SU-DHL-6 (cell line): ENCODE measurements around the gene PLXNC1.

Experiments
- H2AFZ ChIP-seq: fragments of 200-600 bp; sonication (generic); 2 replicates; pipeline ENCODE4 v1.6.1; 2014; ENCODE audit warnings: low read depth, mild to moderate bottlenecking, moderate library complexity, mixed read lengths, antibody characterized with exemption, low read length; ENCODE audit not compliant: severe bottlenecking
- H3F3A ChIP-seq: fragments of 200-600 bp; shearing (Covaris generic); 2 replicates; pipeline ENCODE4 v1.6.0; 2016; ENCODE audit warnings: antibody characterized with exemption, mild to moderate bottlenecking; ENCODE audit not compliant: insufficient read depth
- H3K27ac ChIP-seq: fragments of 200-600 bp; sonication (generic); 2 replicates; pipeline ENCODE4 v1.5.1; 2016; ENCODE audit warnings: low read depth, mild to moderate bottlenecking, low read length, moderate library complexity, mixed read lengths
- H3K27me3 ChIP-seq: fragments of 200-600 bp; sonication (generic), shearing (Covaris generic); 2 replicates; pipeline ENCODE4 v1.6.0; 2014; ENCODE audit warnings: mild to moderate bottlenecking, low read length
- H3K36me3 ChIP-seq: fragments of 200-600 bp; sonication (generic); 2 replicates; pipeline ENCODE4 v1.6.1; 2014; ENCODE audit warnings: mild to moderate bottlenecking, low read length, mixed read lengths
- H3K4me2 ChIP-seq: fragments of 300-600, 200-600 bp; shearing (Covaris generic), sonication (generic); 2 replicates; pipeline ENCODE4 v1.6.0; 2014; ENCODE audit warnings: low read length, low read depth, mild to moderate bottlenecking; ENCODE audit not compliant: poor library complexity, severe bottlenecking
- H3K4me3 ChIP-seq: fragments of 200-600 bp; sonication (generic); 2 replicates; pipeline ENCODE4 v1.5.1; 2014; ENCODE audit warnings: antibody characterized with exemption, low read length, mild to moderate bottlenecking, mixed read lengths; ENCODE audit not compliant: insufficient read depth, poor library complexity, severe bottlenecking
- H3K79me2 ChIP-seq: fragments of 200-600 bp; sonication (generic); 2 replicates; pipeline ENCODE4 v1.6.1; 2014; ENCODE audit warnings: mild to moderate bottlenecking, low read length, moderate library complexity; ENCODE audit not compliant: insufficient read depth
- H3K9ac ChIP-seq: fragments of 200-600 bp; sonication (generic); 2 replicates; pipeline ENCODE4 v1.7.0; 2014; ENCODE audit warnings: mild to moderate bottlenecking, low read length
- H3K9me2 ChIP-seq: fragments of 200-600 bp; sonication (generic); replicated peaks from 2 replicates; pipeline ENCODE4 v1.6.1; 2014; ENCODE audit warnings: low read length; ENCODE audit not compliant: insufficient read depth
- H3K9me3 ChIP-seq: fragments of 200-600 bp; sonication (generic); 2 replicates; pipeline ENCODE4 v1.6.1; 2014; ENCODE audit warnings: low read length, mixed read lengths; ENCODE audit not compliant: insufficient read depth
- H4K20me1 ChIP-seq: fragments of 200-600 bp; sonication (generic); 2 replicates; pipeline ENCODE4 v1.6.1; 2014; ENCODE audit warnings: low read depth, mild to moderate bottlenecking, antibody characterized with exemption, low read length, moderate library complexity, mixed read lengths
- CTCF ChIP-seq: fragments of 200-600 bp; sonication (generic); IDR thresholded peaks from one replicate; pipeline ENCODE4 v1.5.1; 2017; ENCODE audit warnings: antibody characterized with exemption, mild to moderate bottlenecking, low read length, moderate library complexity; ENCODE audit not compliant: insufficient read depth, poor library complexity, severe bottlenecking
- EZH2phosphoT487 ChIP-seq: fragments of 200-600 bp; sonication (generic), shearing (Covaris generic); conservative IDR thresholded peaks from 2 replicates; pipeline ENCODE4 v1.6.1; 2018; ENCODE audit warnings: mild to moderate bottlenecking, antibody characterized with exemption, low read length, moderate library complexity, mixed read lengths

The PLXNC1 gene

GRCh38 chr12:94304566-94305061 is 156.2 kb downstream of the PLXNC1 start:
- H3F3A ChIP-seq: no peaks in the 10 kb centered on the region; the same call in none of the 2 replicates
- H2AFZ ChIP-seq: no peak overlapping the region
- H3K36me3 ChIP-seq: peaks cover 26% of the 10 kb centered on the region
- TF ChIP-seq EZH2phosphoT487 (no peak), CTCF (no peak)
- H3K4me3 ChIP-seq: no peak overlapping the region
- H3K9me2 ChIP-seq: no peaks in the 10 kb centered on the region
- no peaks in the 10 kb centered on the region for H3K79me2 ChIP-seq
- no peaks in the 10 kb centered on the region for H3K9me3 ChIP-seq
- no peak overlapping the region for H3K27ac ChIP-seq
- no peaks in the 10 kb centered on the region for H3K27me3 ChIP-seq
- H4K20me1 ChIP-seq: no peaks in the 10 kb centered on the region
- no peak overlapping the region for H3K4me2 ChIP-seq
- H3K9ac ChIP-seq: no peak overlapping the region

GRCh38 chr12:94305130-94305957 is 157.0 kb downstream of the PLXNC1 start:
- Histone ChIP-seq H2AFZ (no peak overlapping the region), H3K9me2 (no peaks in the 10 kb centered on the region), H3K79me2 (no peaks in the 10 kb centered on the region), H3K27me3 (no peaks in the 10 kb centered on the region), H3K27ac (no peak overlapping the region), H4K20me1 (no peaks in the 10 kb centered on the region), H3K36me3 (peaks cover 28% of the 10 kb centered on the region), H3K4me2 (no peak overlapping the region), H3K9ac (no peak overlapping the region), H3F3A (no peaks in the 10 kb centered on the region; the same call in none of the 2 replicates), H3K4me3 (no peak overlapping the region), H3K9me3 (no peaks in the 10 kb centered on the region)
- no peak for TF ChIP-seq EZH2phosphoT487
- TF ChIP-seq CTCF: no peak

GRCh38 chr12:94308612-94309011 is 160.2 kb downstream of the PLXNC1 start:
- Histone ChIP-seq H4K20me1 (no peaks in the 10 kb centered on the region), H3K4me3 (no peak overlapping the region), H3K27ac (no peak overlapping the region), H2AFZ (no peak overlapping the region), H3K9me2 (no peaks in the 10 kb centered on the region), H3K9me3 (no peaks in the 10 kb centered on the region), H3K79me2 (no peaks in the 10 kb centered on the region), H3K27me3 (no peaks in the 10 kb centered on the region), H3K36me3 (peaks cover 28% of the 10 kb centered on the region), H3F3A (no peaks in the 10 kb centered on the region; the same call in none of the 2 replicates), H3K4me2 (no peak overlapping the region), H3K9ac (no peak overlapping the region)
- TF ChIP-seq EZH2phosphoT487 (no peak), CTCF (no peak)
